GM21576 (cell line): ENCODE data around the gene WASF1.
"Not testable (repeated sequence)": the region's sequence is repeated elsewhere in the genome, so short reads cannot be mapped to it uniquely, and the experiment has no call there.

Experiments used
- ATAC-seq: cut with Tn5 transposase; IDR thresholded peaks from one replicate; pipeline ENCODE4 v1.9.1; 2021; ENCODE audit warnings: mild to moderate bottlenecking, moderate library complexity; ENCODE audit not compliant: unreplicated experiment

Gene WASF1

DNA sequence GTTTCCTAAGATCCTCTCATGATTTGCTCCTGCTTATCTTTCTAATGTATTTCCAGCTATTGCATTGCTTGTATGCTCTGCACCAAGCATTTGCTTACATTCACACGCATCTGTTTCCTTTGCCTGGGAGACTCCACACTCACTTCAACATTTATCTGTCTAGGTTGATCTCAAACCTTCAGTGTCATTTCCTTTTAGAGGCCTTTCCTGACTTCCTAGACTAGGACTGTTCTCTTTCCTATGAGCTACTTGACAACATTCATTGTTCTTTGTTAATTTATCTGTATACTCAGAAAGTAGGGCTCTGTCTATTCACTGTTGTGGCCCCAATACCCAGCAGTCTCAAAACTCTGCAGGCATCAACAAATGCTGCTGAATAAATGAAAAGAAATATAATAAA is 84.4 kb downstream of the WASF1 start:
- ATAC-seq, result no peak

- ATAC-seq, result no peak
Measured at GRCh38 chr6:110093981-110094380, 85.5 kb downstream of the WASF1 start.

DNA sequence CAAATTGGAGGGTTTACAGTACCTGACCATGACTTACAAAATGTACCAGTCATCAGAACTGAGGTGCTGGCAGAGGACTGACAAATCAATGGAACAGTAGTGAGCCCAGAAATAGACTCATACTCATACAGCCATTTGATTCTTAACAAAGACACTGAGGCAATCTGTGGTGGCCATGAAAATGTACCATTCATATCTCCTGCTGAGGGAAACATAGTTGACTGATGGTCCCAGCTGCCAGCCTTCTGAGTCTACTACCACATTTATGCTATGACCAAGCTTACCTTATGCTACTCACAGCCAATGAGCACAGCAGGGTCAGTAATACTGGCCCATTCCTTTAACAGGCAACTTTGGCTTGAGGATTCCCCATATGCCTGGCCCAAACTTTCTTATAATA is 88.6 kb downstream of the WASF1 start:
- no peak for ATAC-seq

GRCh38 chr6:110089323-110089722 is 90.1 kb downstream of the WASF1 start:
- no peak for ATAC-seq

DNA sequence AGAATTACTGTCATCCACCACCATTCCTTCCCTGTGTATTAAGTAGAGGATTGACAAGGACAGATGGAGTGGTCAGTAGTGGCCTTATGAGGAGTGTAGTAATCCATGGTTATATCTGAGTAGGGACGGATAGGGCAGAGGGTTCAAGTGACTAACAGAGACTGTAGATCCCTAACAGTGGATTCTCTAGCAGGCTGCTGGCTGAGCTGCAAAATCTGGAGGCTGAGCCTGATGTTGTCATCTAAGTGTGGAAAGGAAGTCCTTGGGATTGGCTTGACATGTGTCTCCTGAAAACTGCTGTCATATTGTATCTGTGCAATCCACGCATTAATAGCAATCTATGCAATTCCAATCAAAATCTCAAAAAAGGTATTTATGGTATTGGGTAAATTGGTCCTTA is 94.2 kb downstream of the WASF1 start:
- ATAC-seq, result no peak

- no peak for ATAC-seq
Measured at GRCh38 chr6:110083875-110084585, 95.4 kb downstream of the WASF1 start.

DNA sequence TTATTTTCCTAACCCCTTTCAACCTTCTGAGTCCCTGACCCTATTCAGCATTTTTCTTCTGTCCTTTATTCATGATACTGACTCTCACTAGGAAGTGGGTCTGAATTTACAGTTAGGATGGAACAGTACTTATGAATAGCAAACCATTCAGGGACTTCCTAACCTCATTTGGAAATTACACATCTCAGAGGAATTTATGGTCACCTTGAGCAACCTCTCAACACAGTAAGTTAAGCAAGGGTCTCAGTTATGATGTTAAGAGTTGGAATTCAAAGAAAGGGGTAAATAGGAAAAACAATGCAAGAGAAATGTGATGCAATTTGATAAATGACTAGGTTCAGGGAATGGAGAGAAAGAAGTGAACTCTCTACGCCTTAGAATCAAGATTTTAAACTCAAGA is 104.1 kb downstream of the WASF1 start:
- ATAC-seq, result no peak

- not testable (repeated sequence) for ATAC-seq
Measured at GRCh38 chr6:110073474-110073873, 106.0 kb downstream of the WASF1 start.

GRCh38 chr6:110068592-110068967 is 110.9 kb downstream of the WASF1 start:
- no peak for ATAC-seq

DNA sequence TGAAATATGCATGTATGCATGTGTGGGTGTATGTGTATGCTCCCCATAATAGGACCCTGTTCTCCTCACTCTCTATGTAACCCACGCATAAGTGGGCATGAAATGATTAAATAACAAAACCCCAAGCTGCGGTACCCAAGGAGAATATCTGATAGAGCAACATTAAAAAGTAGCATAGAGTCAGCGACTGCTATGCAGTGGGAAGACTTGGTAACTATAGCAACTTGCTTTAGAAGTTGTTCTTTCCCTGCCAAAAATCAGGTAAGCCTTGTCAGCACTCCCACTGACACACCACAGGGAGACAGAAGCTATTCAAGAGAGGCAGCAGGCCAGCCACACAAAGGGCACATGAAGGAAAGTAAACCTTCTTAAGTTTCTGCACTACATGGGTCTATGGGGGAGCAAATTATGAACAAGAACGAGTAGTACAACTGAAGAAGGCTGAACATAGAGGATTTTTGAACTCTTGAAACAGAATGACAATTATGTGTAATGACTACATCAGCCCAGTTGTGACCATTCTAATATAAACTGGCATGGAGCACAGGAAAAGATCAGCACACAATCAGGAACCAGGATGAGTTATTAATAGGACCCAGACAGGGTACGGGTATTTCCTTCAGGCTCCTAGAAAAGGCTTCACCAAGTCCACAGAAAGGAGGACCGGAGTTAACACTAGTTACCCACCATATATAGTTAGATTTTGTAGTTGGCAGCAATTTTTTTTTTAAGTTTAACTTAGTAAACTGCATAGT is 111.5 kb downstream of the WASF1 start:
- ATAC-seq, result no peak

DNA sequence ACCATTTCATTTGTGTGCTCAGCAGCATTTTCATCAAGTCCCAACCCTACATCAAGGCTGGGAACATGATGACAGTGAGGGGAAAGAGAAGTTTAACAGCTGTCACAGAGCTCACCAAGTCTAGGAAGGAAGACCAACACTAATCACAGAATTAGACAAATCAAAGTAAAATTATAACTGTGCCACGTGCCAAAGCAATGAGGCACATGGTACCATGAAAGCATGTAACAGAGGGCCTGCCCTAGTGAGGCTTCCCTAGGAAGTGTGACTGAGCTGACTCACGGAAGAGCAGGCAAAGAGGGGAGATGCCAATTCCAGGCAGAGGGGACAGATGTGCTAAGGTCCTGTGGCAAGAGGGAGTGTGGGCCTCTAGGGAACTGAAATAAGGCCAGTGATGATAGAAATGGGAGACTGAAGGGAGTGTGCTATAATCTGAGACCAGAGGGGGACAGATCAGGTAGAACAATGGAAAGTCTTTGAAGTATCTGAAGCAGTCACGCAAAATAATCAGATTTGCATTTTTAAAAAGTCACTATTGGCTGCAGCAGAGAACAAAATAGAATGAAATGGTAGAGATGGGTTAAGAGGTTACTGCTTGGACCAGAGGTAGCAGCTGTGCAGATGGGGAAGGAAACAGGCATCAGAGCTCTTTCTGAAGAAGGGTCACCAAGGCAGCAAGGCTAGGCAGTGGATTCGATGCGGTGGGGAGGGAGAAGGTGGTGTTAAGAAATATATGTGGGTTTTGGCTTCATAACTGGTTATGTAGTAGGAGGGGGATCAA is 114.5 kb downstream of the WASF1 start:
- ATAC-seq, result no peak

- no peak for ATAC-seq
Measured at GRCh38 chr6:110063594-110064263, 115.7 kb downstream of the WASF1 start.

DNA sequence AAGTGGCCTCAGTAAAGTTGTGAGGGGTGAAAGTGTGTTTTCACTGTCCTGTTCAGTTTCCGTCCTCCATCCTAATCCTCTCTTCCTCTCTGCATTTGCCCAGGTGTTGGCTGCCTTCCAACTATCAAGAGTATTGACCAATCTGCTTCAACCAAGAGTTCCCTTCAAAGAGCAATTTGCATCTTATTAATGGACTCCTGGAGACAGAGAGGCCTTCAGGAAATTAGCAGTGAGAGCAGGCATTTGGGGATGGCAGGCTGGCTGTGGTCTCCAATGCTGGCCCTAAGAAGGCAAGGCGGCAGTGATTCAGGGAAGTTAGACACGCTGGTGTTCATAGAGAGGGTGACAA is 124.1 kb downstream of the WASF1 start:
- ATAC-seq, result no peak

DNA sequence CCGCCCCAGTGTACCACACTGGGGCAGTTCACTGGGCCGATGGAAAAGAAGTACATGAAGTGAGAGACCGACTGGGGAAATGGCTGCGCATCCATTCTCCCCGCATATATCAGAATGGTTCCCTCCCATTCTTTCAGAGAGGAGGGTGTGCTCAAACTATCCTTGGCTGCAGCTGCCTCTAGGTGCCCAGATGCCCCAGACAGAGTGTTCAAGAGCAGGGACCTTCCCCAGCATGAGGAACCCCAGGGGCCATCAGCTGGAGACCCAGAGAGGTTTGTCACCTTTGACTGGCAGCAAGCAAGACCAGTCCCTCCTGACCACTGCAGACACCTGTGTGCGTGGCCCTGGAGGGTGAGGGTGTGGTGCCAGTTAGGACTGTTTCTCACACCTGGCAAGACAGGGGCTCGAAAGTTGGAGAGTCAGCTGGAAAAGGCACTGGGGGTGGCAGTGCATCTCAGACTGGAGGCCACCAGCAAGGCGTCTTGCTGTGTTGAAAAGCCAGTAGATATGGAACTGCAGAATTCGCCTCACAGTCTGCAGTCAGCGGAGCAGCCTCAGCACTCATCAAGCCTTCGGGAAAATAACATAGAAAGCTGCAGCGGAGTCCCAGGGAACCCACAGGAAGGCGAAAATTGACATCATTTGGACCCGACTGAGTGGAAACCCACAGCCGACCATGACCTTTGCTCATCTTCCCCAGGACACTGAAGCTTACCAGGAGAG is 124.6 kb downstream of the WASF1 start:
- no peak for ATAC-seq

DNA sequence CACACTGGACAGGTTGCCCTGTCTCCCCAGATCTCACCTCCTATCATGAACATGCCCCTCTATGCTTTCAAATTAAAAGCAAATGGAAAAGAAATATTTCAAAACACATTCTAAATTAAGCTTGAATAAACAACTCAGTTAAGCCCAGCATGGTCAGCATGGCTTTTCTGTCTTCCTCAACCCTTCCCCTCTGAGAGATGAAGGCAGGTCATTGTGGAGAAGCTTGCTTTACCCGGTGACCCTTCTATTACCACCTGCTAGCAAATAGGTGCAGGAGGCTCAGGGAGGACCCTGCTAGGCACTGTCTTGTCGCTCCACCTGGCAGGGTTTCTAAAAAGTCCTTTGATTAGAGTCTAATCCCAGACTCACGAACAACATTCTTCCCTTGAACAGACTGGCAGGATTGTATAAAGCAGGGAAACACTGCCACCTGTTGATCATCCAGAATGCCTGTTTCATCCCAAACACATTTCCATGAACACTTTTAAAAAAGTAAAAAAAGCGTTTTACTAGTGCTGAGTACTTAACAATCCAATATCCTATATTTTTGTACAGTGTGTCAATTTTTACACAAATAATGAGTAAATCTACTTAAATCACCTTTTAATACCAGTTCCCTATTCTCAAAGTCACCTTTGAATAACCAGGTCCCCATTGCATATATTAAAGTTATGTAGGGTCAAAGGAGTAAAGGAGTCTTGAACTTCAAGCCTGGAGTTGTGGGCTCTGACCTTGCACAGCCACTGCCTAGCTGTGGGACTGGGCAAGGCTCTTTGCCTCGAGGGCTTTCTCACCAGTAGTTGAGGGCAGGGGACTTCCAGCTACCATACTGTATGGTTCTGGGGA is 125.9 kb downstream of the WASF1 start:
- no peak for ATAC-seq

DNA sequence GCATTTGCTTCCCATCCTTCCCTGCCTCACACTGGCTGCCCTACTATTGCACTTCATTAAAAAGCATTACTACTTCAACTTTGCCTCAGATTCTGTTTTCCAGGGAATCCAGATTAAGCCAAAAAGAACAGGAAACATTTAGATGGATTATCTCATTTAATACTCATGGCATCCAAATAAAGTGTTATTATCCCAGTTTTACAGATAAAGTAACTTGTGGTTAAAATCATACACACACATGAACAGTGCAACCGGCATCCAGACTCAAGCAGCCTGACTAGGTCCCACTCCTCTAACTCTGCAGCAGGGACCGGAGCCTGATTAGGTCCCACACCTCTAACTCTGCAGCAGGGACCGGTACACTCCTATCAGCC is 129.0 kb downstream of the WASF1 start:
- ATAC-seq, result no peak
